Subcutaneous adipose tissue (tissue), 4 donors: Measurements from ENCODE around the gene VWA3B. TPM values are rescaled to one million over a fixed set of nuclear protein-coding genes. Genes with fewer than 3 reads are reported as not detected.

ENCODE experiments used
- total RNA-seq, 4 donors: library from RNA; depleted of rRNA; stranded (reverse); fragments of >200 nt; gene quantifications; one replicate each; pipeline ENCODE4 v1.1.0, GENCODE V29; 2016
- TF ChIP-seq, protein P1 (sequence below): fragments of 450-650 bp; IDR thresholded peaks from one replicate; pipeline ENCODE4 v1.5.1; 2016; ENCODE audit warnings: low read depth, mild to moderate bottlenecking, control low read depth, antibody characterized with exemption, moderate library complexity

Gene VWA3B
- total RNA-seq, 4 donors from 2014 or later: not detected

DNA sequence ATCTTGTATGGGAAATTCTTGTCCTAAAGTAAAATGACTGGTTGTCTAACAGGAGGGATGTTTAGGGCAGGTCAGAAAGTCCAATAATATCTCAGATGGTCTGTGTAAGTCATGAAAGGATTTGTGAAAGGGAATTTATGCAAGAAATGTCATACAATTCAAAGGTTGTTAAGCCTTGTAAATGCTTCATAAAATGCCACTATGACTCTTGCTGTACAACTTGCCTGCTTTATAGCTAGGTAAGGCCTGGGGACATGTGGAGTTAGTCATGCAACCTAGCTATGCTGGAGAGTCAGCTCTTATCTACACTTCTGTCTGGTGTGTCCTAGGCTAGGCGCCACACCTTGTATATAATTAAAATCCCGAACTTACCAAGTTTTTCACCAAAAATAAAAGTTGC is 36.9 kb upstream of the VWA3B start:
- TF ChIP-seq, protein P1, sequence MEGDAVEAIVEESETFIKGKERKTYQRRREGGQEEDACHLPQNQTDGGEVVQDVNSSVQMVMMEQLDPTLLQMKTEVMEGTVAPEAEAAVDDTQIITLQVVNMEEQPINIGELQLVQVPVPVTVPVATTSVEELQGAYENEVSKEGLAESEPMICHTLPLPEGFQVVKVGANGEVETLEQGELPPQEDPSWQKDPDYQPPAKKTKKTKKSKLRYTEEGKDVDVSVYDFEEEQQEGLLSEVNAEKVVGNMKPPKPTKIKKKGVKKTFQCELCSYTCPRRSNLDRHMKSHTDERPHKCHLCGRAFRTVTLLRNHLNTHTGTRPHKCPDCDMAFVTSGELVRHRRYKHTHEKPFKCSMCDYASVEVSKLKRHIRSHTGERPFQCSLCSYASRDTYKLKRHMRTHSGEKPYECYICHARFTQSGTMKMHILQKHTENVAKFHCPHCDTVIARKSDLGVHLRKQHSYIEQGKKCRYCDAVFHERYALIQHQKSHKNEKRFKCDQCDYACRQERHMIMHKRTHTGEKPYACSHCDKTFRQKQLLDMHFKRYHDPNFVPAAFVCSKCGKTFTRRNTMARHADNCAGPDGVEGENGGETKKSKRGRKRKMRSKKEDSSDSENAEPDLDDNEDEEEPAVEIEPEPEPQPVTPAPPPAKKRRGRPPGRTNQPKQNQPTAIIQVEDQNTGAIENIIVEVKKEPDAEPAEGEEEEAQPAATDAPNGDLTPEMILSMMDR: no peak

DNA sequence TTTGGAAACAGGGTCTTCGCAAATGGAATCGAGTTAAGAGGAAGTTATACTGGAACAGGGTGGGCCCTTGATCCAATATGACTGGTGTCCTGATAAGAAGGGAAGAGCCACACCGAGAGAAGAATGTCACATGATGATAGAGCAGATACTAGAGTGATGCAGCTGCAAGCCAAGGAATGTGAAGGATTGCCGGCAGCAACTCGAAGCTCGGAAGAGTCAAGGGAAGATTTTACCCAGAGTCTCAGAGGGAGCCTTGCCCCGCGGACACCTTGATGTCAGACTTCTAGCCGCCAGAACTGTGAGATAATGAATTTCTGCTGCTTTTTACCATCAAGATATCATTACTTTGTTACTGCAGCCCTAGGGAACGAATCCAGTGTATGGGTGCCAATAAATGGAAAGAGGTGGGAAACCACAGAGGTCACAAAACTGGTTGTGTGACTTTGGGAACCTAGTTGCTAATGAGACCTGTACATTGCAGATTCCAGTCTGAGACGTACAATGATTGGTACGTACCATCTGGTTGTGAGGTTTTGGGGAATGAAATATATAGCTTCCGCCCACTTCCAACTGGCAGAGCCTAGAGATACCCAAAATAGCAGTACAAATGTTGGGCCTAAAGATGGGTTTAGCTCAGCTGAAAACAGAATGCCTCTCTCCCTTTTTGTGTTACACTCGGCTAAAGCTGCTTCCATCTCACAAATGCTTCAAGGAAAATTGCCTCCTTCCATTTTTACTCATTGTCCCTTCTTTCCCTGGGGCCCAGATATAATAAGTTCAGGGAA is 28.6 kb upstream of the VWA3B start:
- TF ChIP-seq, protein P1: no peak

DNA sequence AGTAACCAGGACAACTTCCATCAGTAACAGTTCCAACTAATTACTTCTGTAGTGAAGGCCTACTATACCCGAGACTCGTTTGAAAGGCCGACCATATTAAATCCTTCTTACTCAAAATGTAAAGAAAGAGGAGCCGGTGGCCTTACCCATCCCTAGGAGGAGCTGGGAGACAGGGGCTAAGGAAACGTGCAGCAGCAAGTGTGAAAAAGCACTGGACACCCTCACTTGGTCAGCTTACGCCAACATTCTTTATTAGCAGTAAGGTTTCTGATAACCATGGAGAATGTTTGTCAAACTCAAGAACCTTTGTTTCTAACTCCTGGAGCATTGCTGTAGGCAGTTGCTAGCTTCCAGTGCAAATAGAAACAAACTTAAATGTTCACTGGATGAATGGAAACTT is 26.7 kb upstream of the VWA3B start:
- TF ChIP-seq, protein P1: no peak

DNA sequence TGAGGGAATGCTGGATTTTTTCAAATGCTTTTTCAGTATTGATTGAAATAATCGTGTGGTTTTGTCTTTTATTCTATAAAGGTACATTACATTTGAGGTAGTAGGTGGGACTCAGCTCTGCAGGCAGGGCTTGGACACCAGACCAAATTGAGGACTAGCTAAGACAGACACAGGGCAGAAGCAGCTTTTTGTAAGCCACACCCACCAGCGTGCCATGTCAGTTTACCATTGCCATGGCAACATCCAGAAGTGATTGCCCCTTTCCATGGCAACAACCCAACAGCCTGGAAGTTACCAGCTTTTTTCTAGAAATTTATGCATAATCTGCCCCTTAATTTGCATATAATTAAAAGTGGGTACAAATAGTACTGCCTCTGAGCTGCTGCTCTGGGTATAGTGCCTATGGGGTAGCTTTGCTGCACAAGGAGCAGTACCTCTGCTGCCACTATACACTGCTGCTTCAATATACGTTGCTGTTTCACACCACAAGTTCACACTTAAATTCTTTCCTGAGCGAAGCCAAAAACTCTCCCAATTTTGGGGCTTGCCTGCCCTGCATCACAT is 23.6 kb upstream of the VWA3B start:
- TF ChIP-seq, protein P1: no peak

DNA sequence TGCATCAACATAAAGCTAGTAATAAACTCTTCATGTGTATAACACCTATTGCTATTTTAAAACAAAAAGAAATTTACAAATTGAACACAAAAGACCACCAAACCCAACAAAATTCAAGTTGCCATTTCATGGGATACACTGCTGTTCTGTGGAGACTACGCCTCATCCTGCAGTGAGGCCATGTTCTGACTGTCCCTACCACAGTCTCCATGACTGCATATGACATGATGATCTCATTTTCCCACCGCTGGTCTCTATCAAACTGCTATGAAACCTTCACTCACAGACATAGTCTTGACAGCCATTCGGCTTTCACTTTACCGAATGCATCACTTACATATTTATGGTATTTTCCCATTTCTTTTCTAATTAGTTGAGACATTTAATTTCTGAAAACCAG is 21.2 kb upstream of the VWA3B start:
- TF ChIP-seq, protein P1: no peak

DNA sequence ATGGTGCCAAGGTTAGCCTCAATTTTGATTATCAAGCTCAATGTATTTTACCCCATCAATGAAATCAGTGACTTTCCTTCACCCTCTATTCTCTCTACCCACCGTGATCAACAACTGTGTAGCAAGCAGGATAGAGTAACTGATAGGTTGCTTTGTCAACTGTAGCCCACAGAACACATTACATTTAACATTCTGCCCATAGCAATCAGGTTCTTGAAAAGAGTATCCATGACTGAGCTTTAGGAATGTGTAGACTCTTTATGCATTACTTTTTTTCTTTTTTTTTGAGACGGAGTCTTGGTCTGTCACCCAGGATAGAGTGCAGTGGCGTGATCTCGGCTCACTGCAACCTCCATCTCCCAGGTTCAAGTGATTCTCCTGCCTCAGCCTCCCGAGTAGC is 19.8 kb upstream of the VWA3B start:
- TF ChIP-seq, protein P1: no peak

DNA sequence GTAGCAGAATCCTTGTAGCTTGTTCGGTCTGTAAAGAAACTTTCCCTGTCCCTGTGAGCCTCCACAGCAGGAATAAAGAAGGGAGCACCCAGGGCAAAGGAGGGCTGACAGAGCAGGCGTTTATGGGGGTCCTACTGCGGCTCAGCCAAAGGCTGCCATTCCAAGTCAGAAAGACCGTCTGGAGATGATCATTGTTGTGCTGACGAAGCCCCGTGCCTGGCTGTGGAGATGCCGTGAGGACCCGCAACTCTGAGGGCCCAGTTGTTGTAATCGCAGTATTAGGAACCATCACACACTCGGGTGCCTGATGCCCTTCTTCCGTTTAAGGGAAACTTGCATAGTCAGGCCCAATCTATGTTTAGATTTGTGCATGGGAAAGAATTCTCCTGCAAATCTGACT is 16.9 kb upstream of the VWA3B start:
- TF ChIP-seq, protein P1: no peak
